Measurements from ENCODE around the gene SIL1. TPM values are rescaled to one million over a fixed set of nuclear protein-coding genes. Genes with fewer than 3 reads are reported as not detected.
"Not testable (repeated sequence)": the region's sequence is repeated elsewhere in the genome, so short reads cannot be mapped to it uniquely, and the experiment has no call there.

The SIL1 gene
- total and polyA plus RNA-seq, 2 donors from 2014 or later: 48.6 to 91.7 TPM

- H3K36me3 ChIP-seq (ENCODE audit: control insufficient read depth in 2 of 3, insufficient read depth in 3 of 3, low read length in 3 of 3): peaks cover 0 to 18% (median 0%) of the 10 kb centered on the region in 3 donors
- H3K27me3 ChIP-seq (ENCODE audit: control insufficient read depth, insufficient read depth, low read length): no peaks in the 10 kb centered on the region
- H3K27ac ChIP-seq (ENCODE audit: low read depth in 2 of 2, low read length in 2 of 2): no peak overlapping the region
- intact Hi-C loops (cut with DNase I): no loop called here
- no peak overlapping the region for H3K4me3 ChIP-seq (ENCODE audit: low read length in 3 of 3)
- DNase-seq: no peak
- H3K9me3 ChIP-seq (ENCODE audit: control insufficient read depth in 2 of 3, insufficient read depth in 1 of 3, low read length in 3 of 3): no peaks in the 10 kb centered on the region
- peaks cover 0 to 4% (median 0%) of the 10 kb centered on the region in 3 donors for H3K4me1 ChIP-seq (ENCODE audit: control insufficient read depth in 2 of 3, insufficient read depth in 2 of 3, low read depth in 1 of 3, low read length in 3 of 3)
- FAIRE-seq: no peak
- no peak overlapping the region for H3K9ac ChIP-seq (ENCODE audit: low read length in 3 of 3)
- TF ChIP-seq CTCF (IDR thresholded peaks at IDR 0.05; ENCODE audit: borderline replicate concordance, extremely low read depth, insufficient read depth): no peak
These were observed 82.0 kb downstream of the SIL1 start for GRCh38 chr5:139116100-139116655.

GRCh38 chr5:139113892-139114291, 84.3 kb downstream of the SIL1 start:
- Histone ChIP-seq H3K4me3 (ENCODE audit: low read length in 3 of 3) (no peak overlapping the region), H3K27me3 (ENCODE audit: control insufficient read depth, insufficient read depth, low read length) (no peaks in the 10 kb centered on the region), H3K36me3 (ENCODE audit: control insufficient read depth in 2 of 3, insufficient read depth in 3 of 3, low read length in 3 of 3) (peaks cover 0 to 10% (median 0%) of the 10 kb centered on the region in 3 donors), H3K9ac (ENCODE audit: low read length in 3 of 3) (no peak overlapping the region), H3K4me1 (ENCODE audit: control insufficient read depth in 2 of 3, insufficient read depth in 2 of 3, low read depth in 1 of 3, low read length in 3 of 3) (peaks cover 0 to 2% (median 0%) of the 10 kb centered on the region in 3 donors), H3K9me3 (ENCODE audit: control insufficient read depth in 2 of 3, insufficient read depth in 1 of 3, low read length in 3 of 3) (no peaks in the 10 kb centered on the region), H3K27ac (ENCODE audit: low read depth in 2 of 2, low read length in 2 of 2) (no peak overlapping the region)
- intact Hi-C loops (cut with DNase I): no loop called here
- TF ChIP-seq CTCF (IDR thresholded peaks at IDR 0.05; ENCODE audit: borderline replicate concordance, extremely low read depth, insufficient read depth): no peak
- no peak for DNase-seq
- no peak for FAIRE-seq

- H3K9me3 ChIP-seq (ENCODE audit: control insufficient read depth in 2 of 3, insufficient read depth in 1 of 3, low read length in 3 of 3); H3K4me1 ChIP-seq (ENCODE audit: control insufficient read depth in 2 of 3, insufficient read depth in 2 of 3, low read depth in 1 of 3, low read length in 3 of 3); FAIRE-seq; H3K27ac ChIP-seq (ENCODE audit: low read depth in 2 of 2, low read length in 2 of 2); H3K9ac ChIP-seq (ENCODE audit: low read length in 3 of 3); intact Hi-C loops (cut with DNase I); DNase-seq; H3K36me3 ChIP-seq (ENCODE audit: control insufficient read depth in 2 of 3, insufficient read depth in 3 of 3, low read length in 3 of 3); H3K4me3 ChIP-seq (ENCODE audit: low read length in 3 of 3); H3K27me3 ChIP-seq (ENCODE audit: control insufficient read depth, insufficient read depth, low read length): not testable (repeated sequence)
These were observed 85.8 kb downstream of the SIL1 start for GRCh38 chr5:139112362-139112761.

GRCh38 chr5:139110526-139111168, 87.5 kb downstream of the SIL1 start:
- FAIRE-seq: no peak
- Histone ChIP-seq H3K36me3 (ENCODE audit: control insufficient read depth in 2 of 3, insufficient read depth in 3 of 3, low read length in 3 of 3) (no peaks in the 10 kb centered on the region), H3K9me3 (ENCODE audit: control insufficient read depth in 2 of 3, insufficient read depth in 1 of 3, low read length in 3 of 3) (no peaks in the 10 kb centered on the region), H3K27ac (ENCODE audit: low read depth in 2 of 2, low read length in 2 of 2) (no peak overlapping the region), H3K9ac (ENCODE audit: low read length in 3 of 3) (no peak overlapping the region), H3K4me1 (ENCODE audit: control insufficient read depth in 2 of 3, insufficient read depth in 2 of 3, low read depth in 1 of 3, low read length in 3 of 3) (peaks cover 0 to 6% (median 3%) of the 10 kb centered on the region in 3 donors), H3K27me3 (ENCODE audit: control insufficient read depth, insufficient read depth, low read length) (no peaks in the 10 kb centered on the region), H3K4me3 (ENCODE audit: low read length in 3 of 3) (no peak overlapping the region)
- DNase-seq: no peak
- no peak for TF ChIP-seq CTCF (IDR thresholded peaks at IDR 0.05; ENCODE audit: borderline replicate concordance, extremely low read depth, insufficient read depth)
- intact Hi-C loops (cut with DNase I): no loop called here
